ENCODE measurements around the gene VPREB3. TPM values are rescaled to one million over a fixed set of nuclear protein-coding genes. Genes with fewer than 3 reads are reported as not detected.

VPREB3 gene
- total RNA-seq, 1 experiment from 2014 or later, result 2.4 TPM

GRCh38 chr22:23714596-23715578 lies 39.3 kb downstream of the VPREB3 start:
- Histone ChIP-seq H3K9ac (ENCODE audit: low read length) (no peak overlapping the region), H4K20me1 (ENCODE audit: insufficient read depth) (no peaks in the 10 kb centered on the region), H3K36me3 (ENCODE audit: control insufficient read depth in 1 of 2, insufficient read depth in 2 of 2, low read length in 2 of 2) (peaks cover 27 to 30% of the 10 kb centered on the region in 2 experiments; a peak in 3 of 4 replicates), H3K27ac (ENCODE audit: low read depth, low read length) (peak overlapping the region; percentile 27; the same call in 1 of the 2 replicates), H2AFZ (ENCODE audit: low read depth, low read length, poor library complexity, severe bottlenecking) (no peak overlapping the region), H3K79me2 (ENCODE audit: insufficient read depth, low read length) (peaks cover 20% of the 10 kb centered on the region), H3K4me1 (ENCODE audit: control insufficient read depth in 1 of 2, insufficient read depth in 2 of 2, low read length in 2 of 2) (peaks cover 4 to 15% of the 10 kb centered on the region in 2 experiments; a peak in 3 of 4 replicates), H3K9me3 (ENCODE audit: control insufficient read depth in 1 of 2, insufficient read depth in 1 of 2, low read depth in 1 of 2, low read length in 2 of 2) (no peaks in the 10 kb centered on the region), H3K4me2 (ENCODE audit: low read length) (no peak overlapping the region), H3K27me3 (ENCODE audit: insufficient read depth, low read length) (no peaks in the 10 kb centered on the region), H3K9me2 (ENCODE audit: insufficient read depth) (no peaks in the 10 kb centered on the region), H3K4me3 (replicated peaks in 1 of 2; ENCODE audit: low read depth in 1 of 2, low read length in 2 of 2) (no peak overlapping the region)
- CTCF ChIA-PET, result no interaction called here
- intact Hi-C loops (cut with micrococcal nuclease), result no loop called here
- DNase-seq (ENCODE audit: low read depth, low spot score) (no peak), ATAC-seq (no peak)
- RAD21 ChIA-PET (ENCODE audit: low non-redundant PET in 1 of 2, low total read pairs in 2 of 2, uncharacterized antibody in 2 of 2, unreplicated experiment in 2 of 2), result no interaction called here
- no peak for TF ChIP-seq SIN3A (IDR thresholded peaks at IDR 0.05; ENCODE audit: low read depth)
- TF ChIP-seq POLR2A (IDR thresholded peaks at IDR 0.05; ENCODE audit: borderline replicate concordance, extremely low read depth, insufficient read depth, insufficient read length), result no peak
- no peak for TF ChIP-seq CEBPB (IDR thresholded peaks at IDR 0.05; ENCODE audit: low read depth)
- no peak for TF ChIP-seq RAD21 (IDR thresholded peaks at IDR 0.05; ENCODE audit: low read depth)
- no peak for TF ChIP-seq YY1 (IDR thresholded peaks at IDR 0.05; ENCODE audit: extremely low read depth, insufficient replicate concordance, low read depth, low read length)
- TF ChIP-seq ELF1 (IDR thresholded peaks at IDR 0.05; ENCODE audit: borderline replicate concordance, low read depth), result no peak
- TF ChIP-seq TCF7L2 (IDR thresholded peaks at IDR 0.05; ENCODE audit: borderline replicate concordance, extremely low read depth, insufficient read depth, insufficient read length), result no peak
- no peak for TF ChIP-seq CBX3 (IDR thresholded peaks at IDR 0.05; ENCODE audit: low read depth)
- no peak for TF ChIP-seq ZBTB33 (IDR thresholded peaks at IDR 0.05; ENCODE audit: extremely low read depth, insufficient replicate concordance, low read length)
- TF ChIP-seq EZH2 (IDR thresholded peaks at IDR 0.05), result no peak
- TF ChIP-seq SRF (IDR thresholded peaks at IDR 0.05; ENCODE audit: low read depth), result no peak
- no peak for TF ChIP-seq POLR2AphosphoS5 (IDR thresholded peaks at IDR 0.05; ENCODE audit: low read depth, low read length)
- TF ChIP-seq ZNF274 (IDR thresholded peaks at IDR 0.05; ENCODE audit: low read depth, low read length), result no peak
- no TSS peak for BruUV-seq (replicated peaks)
- POLR2A ChIA-PET, result no interaction called here

All from HCT116 (cell line).